Measurements from ENCODE around the gene VPS51. TPM values are rescaled to one million over a fixed set of nuclear protein-coding genes. Genes with fewer than 3 reads are reported as not detected.

VPS51 gene
- total RNA-seq, 1 donor from 2014 or later = 203 TPM

- Histone ChIP-seq H3K36me3 (ENCODE audit: control insufficient read depth, insufficient read depth, low read length) (peaks cover 33% of the 10 kb centered on the region), H3K27me3 (ENCODE audit: control insufficient read depth, insufficient read depth, low read length) (no peaks in the 10 kb centered on the region), H3K4me3 (ENCODE audit: low read depth, low read length) (peak overlapping the region; percentile 79)
- DNase-seq (ENCODE audit: low read depth) (no peak), FAIRE-seq (no peak)
- TF ChIP-seq, protein P1, sequence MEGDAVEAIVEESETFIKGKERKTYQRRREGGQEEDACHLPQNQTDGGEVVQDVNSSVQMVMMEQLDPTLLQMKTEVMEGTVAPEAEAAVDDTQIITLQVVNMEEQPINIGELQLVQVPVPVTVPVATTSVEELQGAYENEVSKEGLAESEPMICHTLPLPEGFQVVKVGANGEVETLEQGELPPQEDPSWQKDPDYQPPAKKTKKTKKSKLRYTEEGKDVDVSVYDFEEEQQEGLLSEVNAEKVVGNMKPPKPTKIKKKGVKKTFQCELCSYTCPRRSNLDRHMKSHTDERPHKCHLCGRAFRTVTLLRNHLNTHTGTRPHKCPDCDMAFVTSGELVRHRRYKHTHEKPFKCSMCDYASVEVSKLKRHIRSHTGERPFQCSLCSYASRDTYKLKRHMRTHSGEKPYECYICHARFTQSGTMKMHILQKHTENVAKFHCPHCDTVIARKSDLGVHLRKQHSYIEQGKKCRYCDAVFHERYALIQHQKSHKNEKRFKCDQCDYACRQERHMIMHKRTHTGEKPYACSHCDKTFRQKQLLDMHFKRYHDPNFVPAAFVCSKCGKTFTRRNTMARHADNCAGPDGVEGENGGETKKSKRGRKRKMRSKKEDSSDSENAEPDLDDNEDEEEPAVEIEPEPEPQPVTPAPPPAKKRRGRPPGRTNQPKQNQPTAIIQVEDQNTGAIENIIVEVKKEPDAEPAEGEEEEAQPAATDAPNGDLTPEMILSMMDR (IDR thresholded peaks at IDR 0.05; ENCODE audit: insufficient read depth, low read length, severe bottlenecking) = no peak
Measured at GRCh38 chr11:65121447-65121864, 25.4 kb downstream of the VPS51 start.

GRCh38 chr11:65121865-65122696 lies 26.1 kb downstream of the VPS51 start, which contains the start of the genes FAU and MRPL49:
Gene FAU, minus strand, starts transcription at chr11:65122134. Its CDS starts 321 bp downstream, at chr11:65121813.
Gene MRPL49, plus strand, starts transcription at chr11:65122321. Its CDS starts 26 bp downstream, at chr11:65122347.
- no peaks in the 10 kb centered on the region for H3K27me3 ChIP-seq (ENCODE audit: control insufficient read depth, insufficient read depth, low read length)
- peak within 1 kb of the TSS; percentile 79 for H3K4me3 ChIP-seq (ENCODE audit: low read depth, low read length)
- H3K36me3 ChIP-seq (ENCODE audit: control insufficient read depth, insufficient read depth, low read length) = peaks cover 39% of the 10 kb centered on the region
- no peak for FAIRE-seq
- TF ChIP-seq, protein P1 (IDR thresholded peaks at IDR 0.05; ENCODE audit: insufficient read depth, low read length, severe bottlenecking) = no peak
- DNase-seq (ENCODE audit: low read depth) = peak; percentile 95

DNA sequence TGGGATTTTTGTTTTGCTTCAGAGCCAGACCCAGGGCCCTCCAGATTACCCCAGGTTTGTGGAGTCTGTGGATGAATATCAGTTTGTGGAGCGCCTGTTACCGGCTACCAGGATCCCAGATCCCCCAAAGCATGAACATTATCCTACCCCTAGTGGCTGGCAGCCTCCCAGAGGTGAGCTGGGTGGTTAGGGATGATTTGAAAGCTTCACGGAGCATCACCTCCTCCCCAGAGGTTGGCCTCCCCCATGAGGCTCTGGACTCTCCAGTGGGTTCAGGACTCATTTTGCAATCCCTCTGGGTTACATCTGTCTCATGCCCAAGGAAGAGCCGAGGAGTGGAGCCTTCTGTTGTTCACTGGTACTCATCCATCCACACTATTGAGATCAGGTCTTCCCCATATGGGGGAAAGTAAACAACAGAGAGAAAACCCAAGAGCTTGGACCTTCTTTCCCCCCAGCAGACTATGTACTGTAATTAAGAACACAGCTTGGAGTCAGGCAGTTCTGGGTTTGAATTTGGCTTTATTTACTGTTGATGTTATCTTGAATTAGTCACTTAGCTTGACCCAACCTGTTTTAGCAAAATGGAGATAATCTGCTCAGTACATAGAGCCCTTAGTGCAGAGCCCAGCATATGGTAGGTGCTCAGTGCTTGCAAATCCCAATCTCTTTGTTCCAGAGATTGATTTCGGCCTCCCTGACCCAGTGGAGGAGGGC lies 28.6 kb downstream of the VPS51 start:
- TF ChIP-seq, protein P1 (IDR thresholded peaks at IDR 0.05; ENCODE audit: insufficient read depth, low read length, severe bottlenecking) = no peak
- H3K36me3 ChIP-seq (ENCODE audit: control insufficient read depth, insufficient read depth, low read length) = peaks cover 44% of the 10 kb centered on the region
- no peak overlapping the region for H3K4me3 ChIP-seq (ENCODE audit: low read depth, low read length)
- no peak for DNase-seq (ENCODE audit: low read depth)
- FAIRE-seq = no peak
- no peaks in the 10 kb centered on the region for H3K27me3 ChIP-seq (ENCODE audit: control insufficient read depth, insufficient read depth, low read length)

GRCh38 chr11:65125197-65126056 lies 29.4 kb downstream of the VPS51 start:
- TF ChIP-seq, protein P1 (IDR thresholded peaks at IDR 0.05; ENCODE audit: insufficient read depth, low read length, severe bottlenecking) = no peak
- Histone ChIP-seq H3K4me3 (ENCODE audit: low read depth, low read length) (no peak overlapping the region), H3K27me3 (ENCODE audit: control insufficient read depth, insufficient read depth, low read length) (no peaks in the 10 kb centered on the region), H3K36me3 (ENCODE audit: control insufficient read depth, insufficient read depth, low read length) (peaks cover 43% of the 10 kb centered on the region)
- FAIRE-seq (no peak), DNase-seq (ENCODE audit: low read depth) (no peak)

GRCh38 chr11:65126624-65127274 lies 30.7 kb downstream of the VPS51 start:
- peaks cover 47% of the 10 kb centered on the region for H3K36me3 ChIP-seq (ENCODE audit: control insufficient read depth, insufficient read depth, low read length)
- DNase-seq (ENCODE audit: low read depth) = no peak
- H3K4me3 ChIP-seq (ENCODE audit: low read depth, low read length) = no peak overlapping the region
- no peak for FAIRE-seq
- TF ChIP-seq, protein P1 (IDR thresholded peaks at IDR 0.05; ENCODE audit: insufficient read depth, low read length, severe bottlenecking) = no peak
- H3K27me3 ChIP-seq (ENCODE audit: control insufficient read depth, insufficient read depth, low read length) = no peaks in the 10 kb centered on the region

Data from bronchial epithelial cell (primary cell).